Activated T-cell treated with anti-CD3 and anti-CD28 coated beads for 4 hours (primary cell): ENCODE measurements around the gene ZNF516.

ENCODE experiments used
- DNase-seq: peaks from one replicate; pipeline ENCODE4 v3.0.0-alpha.2; 2020

Gene ZNF516

DNA sequence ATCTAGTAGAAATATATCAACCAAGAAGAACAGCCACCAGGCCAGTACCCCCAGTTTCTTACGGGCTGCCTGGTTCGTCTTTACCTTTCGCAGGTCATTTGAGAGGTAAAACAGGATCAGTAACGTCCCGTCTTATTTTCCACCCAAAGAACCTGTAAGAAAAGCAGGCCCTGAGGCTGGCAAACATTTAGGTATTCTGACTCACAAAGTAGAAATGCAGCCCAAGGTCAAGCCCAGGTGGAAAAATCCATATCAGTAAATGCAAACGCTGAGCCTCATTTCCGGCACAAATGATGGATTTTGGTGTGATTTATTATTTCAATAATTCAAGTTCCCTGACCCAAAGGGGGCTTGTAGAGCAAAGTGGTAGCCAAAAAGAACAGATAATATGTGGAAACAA is 171.2 kb downstream of the ZNF516 start:
- no peak for DNase-seq

- DNase-seq, result no peak
These were observed 172.4 kb downstream of the ZNF516 start for GRCh38 chr18:76322686-76323085.

GRCh38 chr18:76319366-76319765 is 175.7 kb downstream of the ZNF516 start:
- no peak for DNase-seq

DNA sequence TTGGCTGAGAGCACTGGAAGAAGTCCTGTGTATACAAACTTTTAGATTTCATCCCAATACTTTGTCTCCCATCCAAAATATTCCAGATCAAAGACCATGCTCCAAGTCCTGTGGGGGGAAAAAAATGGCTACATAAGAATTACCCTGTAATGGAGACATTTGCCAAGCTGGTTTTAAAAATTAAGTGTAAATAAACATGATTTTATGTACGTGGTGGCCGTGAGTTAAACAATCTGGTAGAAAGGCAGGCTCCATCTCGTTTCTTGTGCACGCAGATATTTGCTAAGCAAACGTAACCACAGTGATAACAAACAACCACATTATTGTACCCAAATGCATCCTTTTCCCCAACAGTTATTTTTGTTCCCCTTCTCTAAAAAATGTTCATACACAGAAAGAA is 176.4 kb downstream of the ZNF516 start:
- DNase-seq, result no peak

- no peak for DNase-seq
These were observed 177.9 kb downstream of the ZNF516 start for GRCh38 chr18:76317136-76317535.

DNA sequence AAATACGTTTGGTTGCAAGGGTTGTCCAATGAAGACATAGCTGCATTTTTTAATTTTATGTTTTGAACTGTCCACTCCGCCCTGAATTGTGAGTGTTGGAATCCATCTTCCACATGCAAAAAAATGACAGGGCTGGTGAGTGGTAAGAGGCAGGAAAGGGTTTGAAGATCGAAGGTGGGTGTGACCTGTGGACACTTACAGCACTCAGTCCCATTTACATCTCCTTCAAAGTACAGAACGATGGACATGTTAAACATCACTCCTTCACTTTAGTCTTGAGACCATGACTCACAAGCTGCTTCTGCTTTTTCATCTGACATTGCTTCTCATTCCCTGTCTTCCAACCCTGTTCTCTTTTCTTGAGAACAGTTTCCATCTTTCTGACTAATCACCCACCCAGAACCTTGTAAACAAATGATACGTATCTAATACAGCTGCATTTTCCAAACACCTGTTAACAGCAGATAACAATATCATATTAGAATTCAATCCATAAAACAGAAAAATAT is 179.3 kb downstream of the ZNF516 start:
- no peak for DNase-seq

DNA sequence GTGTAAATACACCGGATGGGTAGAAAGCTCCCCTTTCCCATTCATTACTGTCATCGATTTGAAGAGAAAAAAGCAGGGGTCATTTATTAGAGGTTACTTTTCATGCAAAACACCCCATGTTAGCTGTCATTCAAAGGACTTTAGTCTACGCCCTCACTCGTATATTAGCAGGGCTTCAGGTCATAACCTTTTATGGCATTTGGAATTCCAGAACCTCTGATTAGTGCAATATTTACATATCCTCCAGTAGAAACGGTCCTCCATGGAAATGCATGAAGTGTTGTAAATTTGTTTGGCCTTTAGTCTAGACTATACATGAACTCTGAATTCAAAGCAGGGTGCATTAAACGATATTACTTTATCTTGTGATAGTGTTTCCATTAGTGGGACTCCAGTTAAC is 180.5 kb downstream of the ZNF516 start:
- DNase-seq, result no peak

- no peak for DNase-seq
These were observed 181.0 kb downstream of the ZNF516 start for GRCh38 chr18:76314015-76314414.
